ENCODE results near the gene STK17A.

Gene STK17A

GRCh38 chr7:43582503-43583423, at the start of gene STK17A:
STK17A (plus strand) TSS chr7:43583108; CDS start chr7:43583244, 136 bp downstream.
- H3K36me3 ChIP-seq (ENCODE audit: control insufficient read depth, insufficient read depth, low read length, severe bottlenecking), result no peaks in the 10 kb centered on the region
- peak within 1 kb of the TSS; percentile 90 for H3K9ac ChIP-seq (ENCODE audit: low read length)
- peaks cover 3% of the 10 kb centered on the region for H3K9me3 ChIP-seq (ENCODE audit: control insufficient read depth, low read length)
- H3K27me3 ChIP-seq (replicated peaks; ENCODE audit: control insufficient read depth, insufficient read depth, low read length), result no peaks in the 10 kb centered on the region
- peak within 1 kb of the TSS; percentile 89 for H3K4me3 ChIP-seq (ENCODE audit: low read length)
- peak; percentile 97 for DNase-seq (ENCODE audit: low read depth)
- peaks cover 29% of the 10 kb centered on the region for H3K4me1 ChIP-seq (ENCODE audit: control insufficient read depth, insufficient read depth, low read length)

DNA sequence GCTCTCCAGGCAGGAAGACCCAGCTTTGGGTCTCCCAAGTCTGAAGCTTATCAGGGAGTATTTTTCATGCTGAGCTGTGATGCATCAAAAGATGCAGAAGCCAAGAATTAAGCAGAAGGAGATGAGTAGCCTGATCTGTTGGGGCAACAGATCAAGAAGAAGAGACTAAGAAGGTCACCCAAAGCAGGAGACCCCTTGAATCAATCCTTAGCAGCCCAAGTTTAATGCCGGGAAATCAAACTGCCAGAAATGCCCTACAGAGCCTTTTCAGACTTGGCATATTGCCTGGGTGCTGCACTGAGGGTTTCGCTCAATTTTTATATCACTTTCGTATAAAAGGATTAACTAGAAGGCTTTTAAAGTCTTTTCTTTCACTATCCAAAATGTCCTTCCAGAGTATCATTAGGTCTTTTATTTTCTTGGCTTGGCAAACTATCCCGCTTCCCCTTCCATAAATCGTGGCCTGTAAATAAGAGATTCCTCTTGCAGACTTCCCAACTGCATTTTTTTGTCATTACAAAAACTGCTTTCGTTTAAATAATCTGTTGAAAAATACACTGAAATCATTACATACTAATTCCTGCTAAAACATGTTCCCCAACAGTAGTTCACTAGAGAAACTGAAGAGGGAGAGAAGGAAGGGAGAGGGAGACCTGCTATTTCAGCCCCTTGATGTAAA, 49.0 kb upstream of the STK17A start:
- Histone ChIP-seq H3K4me3 (ENCODE audit: low read length) (peak overlapping the region; percentile 49), H3K4me1 (ENCODE audit: control insufficient read depth, insufficient read depth, low read length) (peaks cover 52% of the 10 kb centered on the region), H3K9me3 (ENCODE audit: control insufficient read depth, low read length) (no peaks in the 10 kb centered on the region), H3K36me3 (ENCODE audit: control insufficient read depth, insufficient read depth, low read length, severe bottlenecking) (no peaks in the 10 kb centered on the region), H3K9ac (ENCODE audit: low read length) (peak overlapping the region; percentile 72), H3K27me3 (replicated peaks; ENCODE audit: control insufficient read depth, insufficient read depth, low read length) (no peaks in the 10 kb centered on the region)
- DNase-seq (ENCODE audit: low read depth), result no peak

DNA sequence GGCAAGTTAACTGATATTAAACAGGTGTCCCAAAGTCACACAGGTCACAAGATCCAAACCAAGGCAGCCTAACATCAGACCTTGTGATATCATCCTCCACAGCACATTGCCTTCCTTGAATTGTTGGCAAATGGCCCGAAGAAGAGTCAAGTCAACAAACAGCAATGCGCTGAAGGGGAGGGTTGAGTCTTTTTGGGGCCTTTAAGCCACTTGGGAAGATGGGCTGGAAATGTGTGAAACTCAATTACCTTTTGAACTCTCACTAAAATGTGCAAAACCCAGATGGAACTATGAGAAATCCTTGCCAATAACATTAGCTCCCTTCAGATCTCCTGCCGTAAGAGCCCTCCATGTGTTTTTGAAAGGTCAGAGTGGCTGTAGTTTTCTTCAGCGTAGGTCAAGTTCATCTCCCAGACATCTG, 47.9 kb upstream of the STK17A start:
- Histone ChIP-seq H3K9ac (ENCODE audit: low read length) (peak overlapping the region; percentile 50), H3K36me3 (ENCODE audit: control insufficient read depth, insufficient read depth, low read length, severe bottlenecking) (no peaks in the 10 kb centered on the region), H3K9me3 (ENCODE audit: control insufficient read depth, low read length) (no peaks in the 10 kb centered on the region), H3K27me3 (replicated peaks; ENCODE audit: control insufficient read depth, insufficient read depth, low read length) (no peaks in the 10 kb centered on the region), H3K4me3 (ENCODE audit: low read length) (no peak overlapping the region), H3K4me1 (ENCODE audit: control insufficient read depth, insufficient read depth, low read length) (peaks cover 52% of the 10 kb centered on the region)
- DNase-seq (ENCODE audit: low read depth), result peak; percentile 34

GRCh38 chr7:43535810-43536585, 46.9 kb upstream of the STK17A start:
- Histone ChIP-seq H3K36me3 (ENCODE audit: control insufficient read depth, insufficient read depth, low read length, severe bottlenecking) (no peaks in the 10 kb centered on the region), H3K27me3 (replicated peaks; ENCODE audit: control insufficient read depth, insufficient read depth, low read length) (no peaks in the 10 kb centered on the region), H3K9ac (ENCODE audit: low read length) (peak overlapping the region; percentile 50), H3K4me3 (ENCODE audit: low read length) (peak overlapping the region; percentile 12), H3K4me1 (ENCODE audit: control insufficient read depth, insufficient read depth, low read length) (peaks cover 52% of the 10 kb centered on the region), H3K9me3 (ENCODE audit: control insufficient read depth, low read length) (no peaks in the 10 kb centered on the region)
- peak; percentile 95 for DNase-seq (ENCODE audit: low read depth)

DNA sequence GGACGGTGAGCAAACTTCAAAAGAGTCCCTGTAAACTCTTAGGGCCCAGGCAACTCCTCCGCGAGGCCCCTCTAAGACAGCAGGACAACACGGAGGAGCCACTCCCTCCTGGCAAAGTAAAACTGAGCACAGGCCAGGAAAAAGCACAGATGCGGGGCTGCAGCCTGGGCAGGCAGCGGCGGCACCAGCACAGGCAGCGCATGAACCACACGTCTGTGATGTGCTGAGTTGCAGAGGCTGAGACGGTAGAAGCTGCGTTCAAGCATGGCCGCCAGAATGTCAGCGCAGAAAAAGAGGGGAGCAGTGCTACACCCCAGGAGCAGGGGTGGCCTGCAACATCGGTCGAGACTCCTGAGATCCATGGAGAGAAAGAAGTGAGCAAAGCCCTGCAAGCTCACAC, 46.1 kb upstream of the STK17A start:
- Histone ChIP-seq H3K27me3 (replicated peaks; ENCODE audit: control insufficient read depth, insufficient read depth, low read length) (no peaks in the 10 kb centered on the region), H3K4me1 (ENCODE audit: control insufficient read depth, insufficient read depth, low read length) (peaks cover 52% of the 10 kb centered on the region), H3K9me3 (ENCODE audit: control insufficient read depth, low read length) (no peaks in the 10 kb centered on the region), H3K9ac (ENCODE audit: low read length) (peak overlapping the region; percentile 22), H3K4me3 (ENCODE audit: low read length) (no peak overlapping the region), H3K36me3 (ENCODE audit: control insufficient read depth, insufficient read depth, low read length, severe bottlenecking) (no peaks in the 10 kb centered on the region)
- DNase-seq (ENCODE audit: low read depth), result no peak

GRCh38 chr7:43537765-43538403, 45.0 kb upstream of the STK17A start:
- no peaks in the 10 kb centered on the region for H3K27me3 ChIP-seq (replicated peaks; ENCODE audit: control insufficient read depth, insufficient read depth, low read length)
- H3K9me3 ChIP-seq (ENCODE audit: control insufficient read depth, low read length), result no peaks in the 10 kb centered on the region
- peak; percentile 9 for DNase-seq (ENCODE audit: low read depth)
- peaks cover 52% of the 10 kb centered on the region for H3K4me1 ChIP-seq (ENCODE audit: control insufficient read depth, insufficient read depth, low read length)
- no peak overlapping the region for H3K4me3 ChIP-seq (ENCODE audit: low read length)
- no peak overlapping the region for H3K9ac ChIP-seq (ENCODE audit: low read length)
- H3K36me3 ChIP-seq (ENCODE audit: control insufficient read depth, insufficient read depth, low read length, severe bottlenecking), result no peaks in the 10 kb centered on the region

- H3K9ac ChIP-seq (ENCODE audit: low read length), result no peak overlapping the region
- H3K36me3 ChIP-seq (ENCODE audit: control insufficient read depth, insufficient read depth, low read length, severe bottlenecking), result no peaks in the 10 kb centered on the region
- H3K4me1 ChIP-seq (ENCODE audit: control insufficient read depth, insufficient read depth, low read length), result peaks cover 49% of the 10 kb centered on the region
- no peaks in the 10 kb centered on the region for H3K27me3 ChIP-seq (replicated peaks; ENCODE audit: control insufficient read depth, insufficient read depth, low read length)
- no peaks in the 10 kb centered on the region for H3K9me3 ChIP-seq (ENCODE audit: control insufficient read depth, low read length)
- no peak overlapping the region for H3K4me3 ChIP-seq (ENCODE audit: low read length)
- no peak for DNase-seq (ENCODE audit: low read depth)
Observed at GRCh38 chr7:43538404-43538771, 44.5 kb upstream of the STK17A start.

DNA sequence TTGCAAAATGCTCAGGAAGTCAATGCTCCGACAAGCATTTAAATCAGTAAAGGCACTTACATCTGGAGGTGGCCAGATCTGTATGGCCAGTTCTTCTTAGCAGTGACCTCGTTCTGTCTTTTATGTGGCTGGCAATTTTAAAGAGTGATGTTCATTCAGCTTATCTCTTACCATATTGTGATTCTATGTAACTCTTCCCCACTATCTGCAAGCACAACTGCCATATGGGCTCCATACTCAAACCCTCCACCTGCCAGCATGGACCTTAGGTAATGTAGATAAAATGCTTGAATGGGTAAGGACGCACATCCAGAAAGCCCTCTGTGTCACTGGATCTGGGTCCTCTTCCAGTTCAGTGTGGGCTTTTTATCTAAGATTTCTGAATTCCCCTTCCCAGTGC, 42.4 kb upstream of the STK17A start:
- H3K9ac ChIP-seq (ENCODE audit: low read length), result no peak overlapping the region
- no peak for DNase-seq (ENCODE audit: low read depth)
- peaks cover 28% of the 10 kb centered on the region for H3K4me1 ChIP-seq (ENCODE audit: control insufficient read depth, insufficient read depth, low read length)
- H3K27me3 ChIP-seq (replicated peaks; ENCODE audit: control insufficient read depth, insufficient read depth, low read length), result no peaks in the 10 kb centered on the region
- H3K9me3 ChIP-seq (ENCODE audit: control insufficient read depth, low read length), result no peaks in the 10 kb centered on the region
- no peak overlapping the region for H3K4me3 ChIP-seq (ENCODE audit: low read length)
- no peaks in the 10 kb centered on the region for H3K36me3 ChIP-seq (ENCODE audit: control insufficient read depth, insufficient read depth, low read length, severe bottlenecking)

DNA sequence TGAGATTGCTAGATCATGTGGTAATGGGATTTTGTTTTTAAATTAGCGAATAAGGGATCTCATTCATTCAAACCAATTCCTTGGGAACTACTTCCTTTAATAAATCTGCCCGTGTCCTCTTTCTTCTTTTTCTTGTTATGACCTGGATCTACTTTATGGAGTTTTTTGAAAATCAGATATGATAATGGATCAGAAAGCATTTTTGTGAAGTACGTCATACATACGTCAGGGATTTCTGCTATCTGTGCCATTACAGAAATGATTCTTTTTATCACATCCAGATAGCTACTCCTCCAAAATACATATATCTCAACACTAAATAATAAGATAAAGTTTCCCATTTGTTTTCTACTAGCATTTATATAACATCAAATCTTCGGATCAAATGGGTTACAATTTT, 40.2 kb upstream of the STK17A start:
- H3K36me3 ChIP-seq (ENCODE audit: control insufficient read depth, insufficient read depth, low read length, severe bottlenecking), result no peaks in the 10 kb centered on the region
- no peak overlapping the region for H3K9ac ChIP-seq (ENCODE audit: low read length)
- H3K27me3 ChIP-seq (replicated peaks; ENCODE audit: control insufficient read depth, insufficient read depth, low read length), result no peaks in the 10 kb centered on the region
- no peak for DNase-seq (ENCODE audit: low read depth)
- peaks cover 16% of the 10 kb centered on the region for H3K9me3 ChIP-seq (ENCODE audit: control insufficient read depth, low read length)
- no peak overlapping the region for H3K4me3 ChIP-seq (ENCODE audit: low read length)
- H3K4me1 ChIP-seq (ENCODE audit: control insufficient read depth, insufficient read depth, low read length), result peaks cover 10% of the 10 kb centered on the region

- no peak for DNase-seq (ENCODE audit: low read depth)
- no peaks in the 10 kb centered on the region for H3K36me3 ChIP-seq (ENCODE audit: control insufficient read depth, insufficient read depth, low read length, severe bottlenecking)
- no peak overlapping the region for H3K9ac ChIP-seq (ENCODE audit: low read length)
- peaks cover 18% of the 10 kb centered on the region for H3K9me3 ChIP-seq (ENCODE audit: control insufficient read depth, low read length)
- H3K4me3 ChIP-seq (ENCODE audit: low read length), result no peak overlapping the region
- no peaks in the 10 kb centered on the region for H3K27me3 ChIP-seq (replicated peaks; ENCODE audit: control insufficient read depth, insufficient read depth, low read length)
- H3K4me1 ChIP-seq (ENCODE audit: control insufficient read depth, insufficient read depth, low read length), result peaks cover 10% of the 10 kb centered on the region
Observed at GRCh38 chr7:43546231-43546630, 36.7 kb upstream of the STK17A start.
